Measurements from ENCODE around the gene DPRX.

DNA sequence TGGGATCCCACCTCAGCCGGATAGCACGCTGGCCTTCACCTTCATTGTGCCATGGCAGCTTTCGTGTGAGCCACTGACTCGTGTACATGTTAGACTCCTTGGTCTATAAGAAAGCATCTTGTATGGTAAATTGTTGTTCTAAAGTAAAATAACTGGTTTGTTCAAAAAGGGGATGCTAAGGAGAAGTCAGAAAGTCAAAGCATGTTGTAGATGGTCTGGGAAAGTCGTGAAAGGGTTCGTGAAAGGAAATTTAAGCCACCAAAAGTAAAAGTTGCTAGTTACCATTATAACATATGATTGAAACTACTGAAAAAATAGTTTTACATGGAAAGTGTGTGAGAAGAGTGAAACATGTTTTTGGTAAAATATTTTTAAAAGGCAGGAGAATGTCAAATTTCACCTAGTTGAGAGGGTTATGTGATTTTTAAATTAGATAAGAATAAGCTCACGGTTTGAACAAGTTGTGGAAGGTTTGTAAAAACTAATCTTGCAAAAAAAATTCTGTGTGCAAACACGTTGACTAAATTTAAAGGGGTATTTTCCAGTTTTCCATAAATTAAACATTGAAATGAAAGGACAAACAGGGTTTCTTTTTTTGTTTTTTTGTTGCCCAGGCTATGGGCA, 23.4 kb downstream of the DPRX start:
- TF ChIP-seq, protein P1, sequence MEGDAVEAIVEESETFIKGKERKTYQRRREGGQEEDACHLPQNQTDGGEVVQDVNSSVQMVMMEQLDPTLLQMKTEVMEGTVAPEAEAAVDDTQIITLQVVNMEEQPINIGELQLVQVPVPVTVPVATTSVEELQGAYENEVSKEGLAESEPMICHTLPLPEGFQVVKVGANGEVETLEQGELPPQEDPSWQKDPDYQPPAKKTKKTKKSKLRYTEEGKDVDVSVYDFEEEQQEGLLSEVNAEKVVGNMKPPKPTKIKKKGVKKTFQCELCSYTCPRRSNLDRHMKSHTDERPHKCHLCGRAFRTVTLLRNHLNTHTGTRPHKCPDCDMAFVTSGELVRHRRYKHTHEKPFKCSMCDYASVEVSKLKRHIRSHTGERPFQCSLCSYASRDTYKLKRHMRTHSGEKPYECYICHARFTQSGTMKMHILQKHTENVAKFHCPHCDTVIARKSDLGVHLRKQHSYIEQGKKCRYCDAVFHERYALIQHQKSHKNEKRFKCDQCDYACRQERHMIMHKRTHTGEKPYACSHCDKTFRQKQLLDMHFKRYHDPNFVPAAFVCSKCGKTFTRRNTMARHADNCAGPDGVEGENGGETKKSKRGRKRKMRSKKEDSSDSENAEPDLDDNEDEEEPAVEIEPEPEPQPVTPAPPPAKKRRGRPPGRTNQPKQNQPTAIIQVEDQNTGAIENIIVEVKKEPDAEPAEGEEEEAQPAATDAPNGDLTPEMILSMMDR (conservative IDR thresholded peaks at IDR 0.05; ENCODE audit: low read length): no peak
- TF ChIP-seq EZH2phosphoT487 (IDR thresholded peaks at IDR 0.05; ENCODE audit: borderline replicate concordance, low read depth, low read length): no peak
